Esophagus muscularis mucosa (tissue), 4 donors: ENCODE results near the gene TEX53. TPM values are rescaled to one million over a fixed set of nuclear protein-coding genes. Genes with fewer than 3 reads are reported as not detected.

ENCODE experiments used
- DNase-seq: peaks from one replicate; pipeline ENCODE4 v3.0.0-alpha.2; 2017; ENCODE audit errors: extremely low spot score
- H3K27ac ChIP-seq, 4 donors: fragments of 200-600 bp; sonication (generic); replicated peaks in 1 of 4; 1 replicate in 3 of 4; 2 replicates in 1 of 4; pipeline ENCODE4 v1.5.1; 2016 to 2019; ENCODE audit warnings: mild to moderate bottlenecking in 1 of 4
- H3K27me3 ChIP-seq, 4 donors: fragments of 200-600 bp; sonication (generic); one replicate each; pipeline versions ENCODE4 v1.5.1 to v1.6.0; 2016 to 2019
- H3K36me3 ChIP-seq, 4 donors: fragments of 200-600 bp; sonication (generic); one replicate each; pipeline ENCODE4 v1.5.1; 2016 to 2019
- H3K4me1 ChIP-seq, 4 donors: fragments of 200-600 bp; sonication (generic); one replicate each; pipeline ENCODE4 v1.5.1; 2016 to 2019
- H3K4me3 ChIP-seq, 4 donors: fragments of 200-600 bp; sonication (generic); 1 replicate in 2 of 4; 2 replicates in 2 of 4; pipeline ENCODE4 v1.5.1; 2016 to 2019; ENCODE audit warnings: mild to moderate bottlenecking in 4 of 4, moderate library complexity in 1 of 4
- H3K9me3 ChIP-seq, 4 donors: fragments of 200-600 bp; sonication (generic); 1 replicate in 3 of 4; 2 replicates in 1 of 4; pipeline ENCODE4 v1.5.1; 2016 to 2019
- EP300 ChIP-seq: sonication (generic); formaldehyde crosslinking; IDR thresholded peaks from one replicate; pipeline ENCODE4 v1.6.1; 2017; ENCODE audit warnings: antibody characterized with exemption
- POLR2A ChIP-seq: fragments of 450-650 bp; IDR thresholded peaks from one replicate; pipeline ENCODE4 v1.6.1; 2017; ENCODE audit warnings: antibody characterized with exemption, moderate library complexity, mild to moderate bottlenecking, low read depth
- POLR2AphosphoS5 ChIP-seq, 2 donors: sonication (generic); formaldehyde crosslinking; IDR thresholded peaks; one replicate each; pipeline ENCODE4 v1.6.1; 2017; ENCODE audit warnings: antibody characterized with exemption in 2 of 2
- WGBS: methylation state at CpG from one replicate; pipeline ENCODE4 v1.1.5; 2018; 5-methylcytosine and 5-hydroxymethylcytosine counted together
- intact Hi-C: fragments of 100-400 bp; cut with DNase I; formaldehyde crosslinking; loops from one replicate; pipeline ENCODE4 v1.15.1; 2023
- total RNA-seq, 4 donors: library from RNA; depleted of rRNA; stranded (reverse); fragments of >200 nt; gene quantifications; one replicate each; pipeline versions ENCODE4 v1.1.0 to v1.2.1, GENCODE V29; 2016
- TF ChIP-seq, protein P1 (sequence below), 3 experiments: fragments of 200-600 bp in 2 of 3; fragments of 450-650 bp in 1 of 3; sonication (generic) in 2 of 3; IDR thresholded peaks; one replicate each; pipeline ENCODE4 v1.5.1; 2017 to 2019; ENCODE audit warnings: antibody characterized with exemption in 3 of 3, mild to moderate bottlenecking in 2 of 3, moderate library complexity in 1 of 3

The TEX53 gene
- total RNA-seq, 4 donors from 2014 or later = not detected

DNA sequence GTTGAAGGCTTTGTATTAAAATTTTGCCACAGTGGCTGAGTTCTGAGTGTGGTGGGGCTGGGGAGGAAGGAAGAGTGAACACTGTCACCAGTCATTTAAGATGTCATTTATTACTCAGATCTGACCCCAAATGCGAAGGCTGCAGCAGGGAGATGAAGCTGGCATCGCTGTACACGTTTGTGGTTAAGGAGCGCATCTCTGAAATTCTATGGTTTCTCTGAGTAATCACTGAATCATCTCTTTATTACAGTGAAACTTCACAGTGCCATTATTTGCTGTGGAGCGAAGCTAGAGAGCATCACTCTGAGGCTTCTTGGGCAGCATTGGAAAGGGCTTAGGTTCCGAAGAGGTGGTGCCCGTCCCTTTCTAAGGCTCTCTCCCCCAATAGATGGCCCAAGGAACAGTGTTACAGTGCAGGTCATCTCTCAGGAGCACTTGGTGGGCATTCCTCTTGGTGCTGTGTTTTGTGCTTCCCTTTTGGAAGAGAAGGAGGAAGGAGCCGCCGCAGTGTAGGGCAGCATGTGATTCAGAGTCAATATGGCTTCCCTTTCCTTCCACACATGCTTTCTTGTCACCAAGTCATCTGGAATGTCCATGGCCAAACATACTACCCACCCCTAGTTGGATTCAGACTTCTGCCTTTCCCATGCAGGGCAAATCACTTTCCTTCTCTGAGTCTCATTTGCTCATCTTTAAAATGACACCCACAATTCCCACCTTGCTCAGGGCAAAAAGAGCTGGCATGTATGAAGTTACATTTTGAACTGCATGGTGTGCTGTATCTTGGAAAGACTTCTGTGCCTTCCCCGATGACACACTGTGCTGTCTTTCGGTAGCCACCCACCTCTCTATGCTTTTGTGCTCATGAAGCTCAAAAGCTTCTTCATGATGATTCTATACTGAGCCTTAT lies 33.7 kb upstream of the TEX53 start:
- intact Hi-C loops = no loop called here
- WGBS = 83% methylated on average over 11 of the region's 11 CpGs

DNA sequence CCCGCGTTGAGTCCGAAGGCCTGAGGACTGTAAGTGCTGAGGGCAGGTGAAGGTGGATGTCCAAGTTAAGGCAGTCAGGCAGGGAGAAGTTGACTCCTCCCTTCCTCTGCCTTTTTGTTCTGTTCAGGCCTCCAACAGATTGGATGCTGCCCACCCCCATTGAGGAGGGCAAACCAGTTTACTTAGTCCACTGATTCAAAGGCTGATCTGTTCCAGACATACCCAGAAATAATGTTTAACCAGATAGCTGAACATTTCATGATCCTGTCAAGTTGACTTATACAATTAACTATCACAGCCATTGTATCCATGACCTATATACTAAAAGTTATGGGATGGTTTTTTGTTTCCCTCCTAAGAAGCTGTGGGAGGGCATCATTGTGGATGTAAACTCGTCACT lies 32.7 kb upstream of the TEX53 start:
- no peaks in the 10 kb centered on the region for H3K27me3 ChIP-seq
- no peak overlapping the region for H3K4me3 ChIP-seq
- no peaks in the 10 kb centered on the region for H3K4me1 ChIP-seq
- no peaks in the 10 kb centered on the region for H3K36me3 ChIP-seq
- intact Hi-C loops = no loop called here
- no peaks in the 10 kb centered on the region for H3K9me3 ChIP-seq
- no peak for DNase-seq
- no peak for TF ChIP-seq POLR2AphosphoS5 (IDR thresholded peaks at IDR 0.05)
- no peak for TF ChIP-seq POLR2A
- TF ChIP-seq, protein P1, sequence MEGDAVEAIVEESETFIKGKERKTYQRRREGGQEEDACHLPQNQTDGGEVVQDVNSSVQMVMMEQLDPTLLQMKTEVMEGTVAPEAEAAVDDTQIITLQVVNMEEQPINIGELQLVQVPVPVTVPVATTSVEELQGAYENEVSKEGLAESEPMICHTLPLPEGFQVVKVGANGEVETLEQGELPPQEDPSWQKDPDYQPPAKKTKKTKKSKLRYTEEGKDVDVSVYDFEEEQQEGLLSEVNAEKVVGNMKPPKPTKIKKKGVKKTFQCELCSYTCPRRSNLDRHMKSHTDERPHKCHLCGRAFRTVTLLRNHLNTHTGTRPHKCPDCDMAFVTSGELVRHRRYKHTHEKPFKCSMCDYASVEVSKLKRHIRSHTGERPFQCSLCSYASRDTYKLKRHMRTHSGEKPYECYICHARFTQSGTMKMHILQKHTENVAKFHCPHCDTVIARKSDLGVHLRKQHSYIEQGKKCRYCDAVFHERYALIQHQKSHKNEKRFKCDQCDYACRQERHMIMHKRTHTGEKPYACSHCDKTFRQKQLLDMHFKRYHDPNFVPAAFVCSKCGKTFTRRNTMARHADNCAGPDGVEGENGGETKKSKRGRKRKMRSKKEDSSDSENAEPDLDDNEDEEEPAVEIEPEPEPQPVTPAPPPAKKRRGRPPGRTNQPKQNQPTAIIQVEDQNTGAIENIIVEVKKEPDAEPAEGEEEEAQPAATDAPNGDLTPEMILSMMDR (IDR thresholded peaks at IDR 0.05) = no peak
- TF ChIP-seq EP300 = no peak
- H3K27ac ChIP-seq = no peak overlapping the region
- WGBS = 93% methylated on average over 4 of the region's 4 CpGs

More for the DNA sequence above, 33.7 kb upstream of the TEX53 start:
- H3K9me3 ChIP-seq = no peaks in the 10 kb centered on the region
- TF ChIP-seq EP300 (no peak), POLR2A (no peak), POLR2AphosphoS5 (IDR thresholded peaks at IDR 0.05) (no peak)
- TF ChIP-seq, protein P1 (IDR thresholded peaks at IDR 0.05) = no peak
- no peaks in the 10 kb centered on the region for H3K27me3 ChIP-seq
- no peak overlapping the region for H3K4me3 ChIP-seq
- H3K4me1 ChIP-seq = no peaks in the 10 kb centered on the region
- no peak for DNase-seq
- H3K36me3 ChIP-seq = no peaks in the 10 kb centered on the region
- H3K27ac ChIP-seq = no peak overlapping the region

DNA sequence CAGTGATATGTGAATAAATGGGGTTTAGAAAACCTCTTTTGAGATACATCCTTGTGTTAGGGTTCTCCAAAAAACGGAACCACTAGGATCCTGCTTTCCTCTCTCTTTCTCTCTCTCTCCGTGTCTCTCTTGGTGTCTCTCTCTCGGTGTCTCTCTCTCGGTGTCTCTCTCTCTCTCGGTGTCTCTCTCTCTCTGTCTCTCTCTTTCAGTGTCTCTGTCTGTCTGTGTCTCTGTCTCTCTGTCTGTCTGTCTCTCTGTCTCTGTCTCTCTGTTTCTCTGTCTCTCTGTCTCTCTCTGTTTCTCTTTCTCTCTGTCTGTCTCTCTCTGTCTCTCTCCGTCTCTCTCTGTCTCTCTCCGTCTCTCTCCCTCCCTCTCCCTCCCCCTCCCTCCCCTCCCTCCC lies 32.2 kb upstream of the TEX53 start:
- H3K4me3 ChIP-seq = no peak overlapping the region
- no peaks in the 10 kb centered on the region for H3K4me1 ChIP-seq
- H3K36me3 ChIP-seq = no peaks in the 10 kb centered on the region
- no peak for DNase-seq
- TF ChIP-seq POLR2A (no peak), EP300 (no peak), POLR2AphosphoS5 (IDR thresholded peaks at IDR 0.05) (no peak)
- TF ChIP-seq, protein P1 (IDR thresholded peaks at IDR 0.05) = no peak
- no peaks in the 10 kb centered on the region for H3K27me3 ChIP-seq
- H3K27ac ChIP-seq = no peak overlapping the region
- intact Hi-C loops = loop anchor here (10.0 kb wide), 1 partner anchor 225 kb away; no protein-coding TSS in a partner anchor
- WGBS = 92% methylated on average over 7 of the region's 7 CpGs
- no peaks in the 10 kb centered on the region for H3K9me3 ChIP-seq

DNA sequence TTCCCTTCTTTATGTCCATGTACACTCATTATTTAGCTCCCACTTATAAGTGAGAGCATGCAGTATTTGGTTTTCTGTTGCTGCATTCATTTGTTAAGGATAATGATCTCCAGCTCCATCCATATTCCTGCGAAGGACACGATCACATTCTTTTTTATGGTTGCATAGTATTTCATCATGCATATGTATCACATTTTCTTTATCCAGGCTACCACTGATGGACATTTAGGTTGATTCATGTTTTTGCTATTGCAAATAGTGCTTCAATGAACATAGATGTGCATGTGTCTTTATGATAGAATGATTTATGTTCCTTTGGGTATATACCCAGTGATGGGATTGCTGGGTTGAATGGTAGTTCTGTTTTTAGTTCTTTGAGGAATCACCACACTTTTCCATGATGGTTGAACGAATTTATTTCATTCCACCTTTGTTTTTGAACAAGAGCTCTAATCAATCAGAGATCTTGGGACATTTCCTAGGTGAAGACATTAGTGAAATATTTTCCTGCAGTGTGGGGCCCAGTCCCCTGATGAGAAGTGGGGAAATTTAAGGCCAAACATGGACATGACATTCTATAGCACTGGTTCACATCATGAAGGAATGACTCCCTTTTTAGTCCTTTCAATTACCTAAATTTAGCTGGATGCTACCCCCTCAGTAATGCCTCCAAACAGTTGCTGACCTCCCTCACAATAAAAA lies 31.5 kb upstream of the TEX53 start:
- no peaks in the 10 kb centered on the region for H3K27me3 ChIP-seq
- H3K36me3 ChIP-seq = no peaks in the 10 kb centered on the region
- no peak overlapping the region for H3K4me3 ChIP-seq
- no peaks in the 10 kb centered on the region for H3K9me3 ChIP-seq
- H3K27ac ChIP-seq = no peak overlapping the region
- H3K4me1 ChIP-seq = no peaks in the 10 kb centered on the region
- TF ChIP-seq POLR2AphosphoS5 (IDR thresholded peaks at IDR 0.05) (no peak), EP300 (no peak), POLR2A (no peak)
- intact Hi-C loops = loop anchor here (10.0 kb wide), 1 partner anchor 226 kb away; no protein-coding TSS in a partner anchor
- DNase-seq = no peak
- 95% methylated on average over 3 of the region's 3 CpGs for WGBS

DNA sequence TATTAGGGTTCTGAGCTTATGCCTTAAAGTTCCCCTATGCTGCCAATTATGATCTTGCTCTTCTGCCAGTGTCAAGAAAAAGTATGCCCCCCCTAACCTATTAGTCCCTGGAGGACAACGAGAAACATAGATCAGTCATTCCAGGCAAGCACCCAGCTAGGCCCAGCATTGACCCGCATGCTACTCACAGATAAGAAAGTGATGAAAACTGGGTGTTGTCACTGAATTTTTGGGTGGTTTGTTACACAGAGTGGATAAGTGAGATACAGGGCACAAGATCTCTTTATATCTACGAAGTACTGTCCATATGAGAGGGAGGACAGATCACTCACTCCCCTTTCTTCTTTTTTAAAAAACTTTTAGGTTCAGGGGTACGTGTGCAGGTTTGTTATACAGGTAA lies 30.8 kb upstream of the TEX53 start:
- no peaks in the 10 kb centered on the region for H3K27me3 ChIP-seq
- intact Hi-C loops = loop anchor here (10.0 kb wide), 1 partner anchor 226 kb away; no protein-coding TSS in a partner anchor
- no peaks in the 10 kb centered on the region for H3K4me1 ChIP-seq
- no peak overlapping the region for H3K4me3 ChIP-seq
- TF ChIP-seq EP300 (no peak), POLR2A (no peak), POLR2AphosphoS5 (IDR thresholded peaks at IDR 0.05) (no peak)
- TF ChIP-seq, protein P1 (IDR thresholded peaks at IDR 0.05) = no peak
- no peaks in the 10 kb centered on the region for H3K9me3 ChIP-seq
- no peaks in the 10 kb centered on the region for H3K36me3 ChIP-seq
- H3K27ac ChIP-seq = no peak overlapping the region
- DNase-seq = no peak
- 78% methylated on average over 4 of the region's 4 CpGs for WGBS
